HFF-Myc (cell line): ENCODE data around the gene GATB.

Experiments used
- DNase-seq: peaks from one replicate; pipeline ENCODE4 v3.0.0-alpha.2; 2011; ENCODE audit warnings: low read depth; ENCODE audit errors: extremely low read depth
- H3K4me3 ChIP-seq: replicated peaks from 2 replicates; pipeline ENCODE4 v1.5.1; 2011; ENCODE audit warnings: low read depth, mild to moderate bottlenecking, control low read depth, low read length
- TF ChIP-seq, protein P1 (sequence below): IDR thresholded peaks from 2 replicates; pipeline ENCODE4 v1.5.1; 2012; ENCODE audit warnings: mild to moderate bottlenecking, low read depth, low read length, control low read depth; ENCODE audit errors: missing control alignments

Gene GATB

DNA sequence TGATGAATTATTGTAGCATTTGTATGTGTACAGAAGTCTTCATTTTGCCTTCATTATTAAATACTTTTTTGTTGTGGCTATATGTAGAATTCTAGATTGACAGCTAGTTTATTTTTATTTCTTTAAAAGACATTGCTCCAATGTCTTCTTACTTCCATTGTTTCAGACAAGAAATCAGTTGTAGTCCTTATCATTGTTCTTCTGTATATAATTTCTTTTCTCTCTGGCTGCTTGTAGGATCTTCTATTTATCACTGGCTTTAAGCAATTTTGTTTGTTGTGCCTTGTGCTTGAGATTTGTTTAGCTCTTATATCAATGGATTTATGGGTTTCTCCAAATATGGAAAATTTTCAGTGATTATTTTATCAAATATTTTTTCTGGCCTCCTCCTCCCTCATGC is 13.5 kb upstream of the GATB start:
- DNase-seq = no peak
- TF ChIP-seq, protein P1, sequence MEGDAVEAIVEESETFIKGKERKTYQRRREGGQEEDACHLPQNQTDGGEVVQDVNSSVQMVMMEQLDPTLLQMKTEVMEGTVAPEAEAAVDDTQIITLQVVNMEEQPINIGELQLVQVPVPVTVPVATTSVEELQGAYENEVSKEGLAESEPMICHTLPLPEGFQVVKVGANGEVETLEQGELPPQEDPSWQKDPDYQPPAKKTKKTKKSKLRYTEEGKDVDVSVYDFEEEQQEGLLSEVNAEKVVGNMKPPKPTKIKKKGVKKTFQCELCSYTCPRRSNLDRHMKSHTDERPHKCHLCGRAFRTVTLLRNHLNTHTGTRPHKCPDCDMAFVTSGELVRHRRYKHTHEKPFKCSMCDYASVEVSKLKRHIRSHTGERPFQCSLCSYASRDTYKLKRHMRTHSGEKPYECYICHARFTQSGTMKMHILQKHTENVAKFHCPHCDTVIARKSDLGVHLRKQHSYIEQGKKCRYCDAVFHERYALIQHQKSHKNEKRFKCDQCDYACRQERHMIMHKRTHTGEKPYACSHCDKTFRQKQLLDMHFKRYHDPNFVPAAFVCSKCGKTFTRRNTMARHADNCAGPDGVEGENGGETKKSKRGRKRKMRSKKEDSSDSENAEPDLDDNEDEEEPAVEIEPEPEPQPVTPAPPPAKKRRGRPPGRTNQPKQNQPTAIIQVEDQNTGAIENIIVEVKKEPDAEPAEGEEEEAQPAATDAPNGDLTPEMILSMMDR = no peak
- H3K4me3 ChIP-seq = no peak overlapping the region

DNA sequence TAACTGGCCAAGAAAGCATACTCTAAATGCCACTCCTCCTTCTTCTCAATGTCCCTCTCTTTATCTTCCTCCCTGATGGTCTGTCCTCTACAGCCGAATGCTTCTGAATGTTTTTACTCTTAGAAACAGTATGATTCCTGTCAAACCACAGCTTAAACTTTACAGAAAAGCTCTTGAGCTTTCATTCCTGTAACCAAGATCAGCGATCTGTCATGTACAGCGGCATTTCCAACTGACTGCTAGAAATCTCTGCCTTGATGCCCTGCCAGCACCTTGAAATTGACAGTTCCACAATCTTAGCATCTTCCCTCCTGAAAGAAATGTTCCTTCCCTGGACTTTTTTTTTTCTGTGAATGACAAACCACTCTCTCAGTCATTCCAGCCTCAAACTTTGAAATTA is 11.5 kb upstream of the GATB start:
- no peak for DNase-seq

DNA sequence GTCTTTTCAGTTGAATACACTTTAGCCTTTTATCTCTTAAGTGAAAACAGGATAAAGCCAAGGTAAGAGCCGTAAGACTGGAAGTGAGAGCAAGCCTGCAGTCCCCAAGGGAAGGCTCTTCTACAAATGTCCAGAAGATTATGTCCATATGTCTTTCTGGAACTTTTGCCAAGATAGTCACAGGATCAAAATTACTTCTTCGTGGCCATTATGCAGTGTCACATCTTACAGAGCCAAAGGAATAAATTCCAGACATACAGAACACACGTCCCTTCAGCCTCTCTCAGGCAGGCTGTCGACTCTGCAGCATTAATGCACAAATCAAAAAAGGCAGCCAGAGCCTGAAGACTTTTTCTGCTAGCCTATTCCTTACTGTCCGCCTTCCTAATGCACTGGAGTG is 10.9 kb upstream of the GATB start:
- no peak overlapping the region for H3K4me3 ChIP-seq
- no peak for DNase-seq
- TF ChIP-seq, protein P1 = no peak

More for the DNA sequence above, 11.5 kb upstream of the GATB start:
- TF ChIP-seq, protein P1 = no peak
- no peak overlapping the region for H3K4me3 ChIP-seq

DNA sequence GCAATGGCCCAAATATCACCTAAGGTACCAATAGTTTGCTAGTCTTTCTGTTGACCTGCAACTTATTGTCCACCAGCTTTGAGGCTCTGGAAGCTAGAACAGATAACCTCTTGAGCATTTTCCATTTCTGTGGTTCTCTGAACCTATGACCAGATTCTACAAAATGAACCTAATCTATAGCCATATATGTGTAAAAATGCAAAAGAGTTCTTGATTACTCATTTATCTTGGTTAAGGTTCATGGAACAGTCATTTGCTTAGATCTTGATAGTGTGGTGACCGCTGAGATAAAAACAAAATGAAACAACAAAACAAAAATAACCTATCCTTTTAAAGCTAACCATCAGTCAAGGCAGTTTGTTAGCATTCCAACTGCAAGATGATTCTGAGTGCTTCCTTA is 9.3 kb upstream of the GATB start:
- H3K4me3 ChIP-seq = no peak overlapping the region
- no peak for DNase-seq
- TF ChIP-seq, protein P1 = no peak

DNA sequence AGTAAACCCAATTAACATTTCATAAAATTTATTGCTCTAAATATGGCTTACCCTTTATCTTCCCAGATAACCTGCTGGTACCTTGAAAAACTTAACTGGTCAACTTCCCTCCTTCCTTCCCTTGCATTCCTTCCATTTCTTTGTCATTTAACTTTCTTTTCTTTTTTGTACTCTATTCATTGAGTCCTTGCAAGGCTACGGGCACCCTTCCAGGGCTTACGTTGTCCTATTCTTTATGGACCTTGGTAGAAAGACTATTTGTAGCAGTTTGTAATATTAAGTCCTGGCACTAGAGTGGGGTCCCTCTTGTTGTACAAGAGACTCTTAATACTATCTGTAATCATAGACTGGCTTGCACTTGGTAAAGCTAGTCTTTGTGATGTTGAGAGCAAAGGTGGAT is 8.0 kb upstream of the GATB start:
- no peak for DNase-seq
- TF ChIP-seq, protein P1 = no peak
- H3K4me3 ChIP-seq = no peak overlapping the region

DNA sequence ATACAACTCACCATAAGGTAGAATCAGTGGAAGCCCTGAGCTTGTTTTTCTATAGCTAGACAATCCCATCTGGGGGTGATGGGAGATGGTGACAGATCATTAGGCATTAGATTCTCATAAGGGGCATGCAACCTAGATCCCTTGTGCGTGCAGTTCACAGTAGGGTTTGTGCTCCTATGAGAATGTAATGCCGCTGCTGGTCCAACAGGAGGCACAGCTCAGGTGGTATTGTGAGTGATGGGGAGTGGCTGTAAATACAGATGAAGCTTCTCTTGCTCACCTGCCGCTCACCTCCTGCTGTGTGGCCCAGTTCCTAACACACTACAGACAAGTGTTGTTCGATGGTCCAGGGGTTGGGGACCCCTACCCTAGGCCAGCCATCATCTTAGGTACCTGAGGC is 5.9 kb upstream of the GATB start:
- H3K4me3 ChIP-seq = no peak overlapping the region
- no peak for DNase-seq
- TF ChIP-seq, protein P1 = no peak

DNA sequence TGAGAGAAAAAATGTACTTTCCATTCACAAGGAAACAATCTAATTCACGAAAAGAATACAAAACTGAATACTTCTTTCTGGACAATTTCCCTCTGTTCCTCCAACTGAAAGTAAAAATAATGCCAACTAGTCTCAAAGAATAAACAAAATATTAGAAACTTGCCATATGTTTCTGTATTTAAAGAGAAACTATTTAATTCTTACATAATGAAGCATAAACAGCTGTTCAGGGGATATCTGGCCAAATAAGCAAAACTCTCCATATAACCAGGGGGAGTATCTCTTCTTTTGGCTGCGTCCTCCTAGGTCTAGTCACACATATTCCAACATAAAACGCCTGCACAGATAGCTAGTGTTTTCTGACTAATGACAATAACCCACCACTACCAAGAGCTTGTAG is 805 bp downstream of the GATB start:
- TF ChIP-seq, protein P1 = no peak
- H3K4me3 ChIP-seq = peak overlapping the region; percentile 91
- DNase-seq = no peak
